Fibroblast of lung (primary cell): ENCODE measurements around the gene PRDM16. TPM values are rescaled to one million over a fixed set of nuclear protein-coding genes. Genes with fewer than 3 reads are reported as not detected.

Experiments used
- DNase-seq, 2 donors: peaks; one replicate each; pipeline versions ENCODE4 v3.0.0 to v3.0.0-alpha.2; 2010; ENCODE audit warnings: low read depth in 2 of 2
- H2AFZ ChIP-seq: 2 replicates; pipeline ENCODE4 v1.5.1; 2012; ENCODE audit warnings: low read length, control low read depth, inconsistent platforms
- H3K27ac ChIP-seq: 2 replicates; pipeline ENCODE4 v1.5.1; 2011; ENCODE audit warnings: low read length, control low read depth; ENCODE audit not compliant: insufficient read depth
- H3K27me3 ChIP-seq: 2 replicates; pipeline ENCODE4 v1.5.1; 2011; ENCODE audit warnings: mild to moderate bottlenecking, low read length; ENCODE audit not compliant: control insufficient read depth, insufficient read depth
- H3K36me3 ChIP-seq: 2 replicates; pipeline ENCODE4 v1.5.1; 2011; ENCODE audit warnings: low read length; ENCODE audit not compliant: control insufficient read depth, insufficient read depth
- H3K4me1 ChIP-seq: 2 replicates; pipeline ENCODE4 v1.5.1; 2011; ENCODE audit warnings: low read length; ENCODE audit not compliant: control insufficient read depth, insufficient read depth; ENCODE audit errors: extremely low read depth
- H3K4me2 ChIP-seq: 2 replicates; pipeline ENCODE4 v1.5.1; 2011; ENCODE audit warnings: low read length, control low read depth; ENCODE audit not compliant: insufficient read depth; ENCODE audit errors: extremely low read depth
- H3K4me3 ChIP-seq, 4 experiments: fragments of 200-600 bp in 1 of 4; sonication (generic) in 1 of 4; replicated peaks in 1 of 4; 2 replicates each; pipeline ENCODE4 v1.5.1; 2011 to 2016; ENCODE audit warnings: low read length in 4 of 4, low read depth in 3 of 4, mild to moderate bottlenecking in 3 of 4, control low read depth in 2 of 4, inconsistent platforms in 1 of 4, mixed read lengths in 1 of 4; ENCODE audit not compliant: insufficient read depth in 1 of 4; ENCODE audit errors: control extremely low read depth in 1 of 4
- H3K79me2 ChIP-seq: 2 replicates; pipeline ENCODE4 v1.5.1; 2012; ENCODE audit warnings: mild to moderate bottlenecking, low read length, inconsistent platforms; ENCODE audit not compliant: control insufficient read depth, insufficient read depth
- H3K9ac ChIP-seq: 2 replicates; pipeline ENCODE4 v1.5.1; 2011; ENCODE audit warnings: mild to moderate bottlenecking, low read length, control low read depth; ENCODE audit not compliant: insufficient read depth
- H3K9me3 ChIP-seq: 2 replicates; pipeline ENCODE4 v1.5.1; 2012; ENCODE audit warnings: low read depth, low read length; ENCODE audit not compliant: control insufficient read depth, insufficient read depth
- H4K20me1 ChIP-seq: 2 replicates; pipeline ENCODE4 v1.5.1; 2011; ENCODE audit warnings: low read length; ENCODE audit not compliant: control insufficient read depth, insufficient read depth; ENCODE audit errors: extremely low read depth
- EZH2 ChIP-seq: IDR thresholded peaks from 2 replicates; pipeline ENCODE4 v1.5.1; 2012; ENCODE audit warnings: low read length, control low read depth, mild to moderate bottlenecking; ENCODE audit errors: missing control alignments
- polyA plus RNA-seq, 2 donors: library from polyadenylated mRNA; depleted of rRNA in 1 of 2; stranded (reverse) in 1 of 2; unstranded in 1 of 2; fragments of >200 nt; gene quantifications; 2 replicates each; pipeline ENCODE4 v1.2.1, GENCODE V29; 2011 to 2012; ENCODE audit warnings: missing spikeins in 1 of 2
- total RNA-seq: library from RNA; depleted of rRNA; stranded (reverse); fragments of >200 nt; gene quantifications from 2 replicates; pipeline ENCODE4 v1.2.1, GENCODE V29; 2014
- TF ChIP-seq, protein P1 (sequence below), 2 donors: IDR thresholded peaks in 1 of 2; conservative IDR thresholded peaks in 1 of 2; 1 replicate in 1 of 2; 2 replicates in 1 of 2; pipeline ENCODE4 v1.5.1; 2011 to 2012; ENCODE audit warnings: low read length in 2 of 2, control low read depth in 1 of 2, inconsistent platforms in 1 of 2, low read depth in 1 of 2, mild to moderate bottlenecking in 1 of 2

PRDM16 gene
- total and polyA plus RNA-seq, 2 donors (not counting 1 experiment from before 2014, with no cell fraction given) = 0.30 to 1.8 TPM

DNA sequence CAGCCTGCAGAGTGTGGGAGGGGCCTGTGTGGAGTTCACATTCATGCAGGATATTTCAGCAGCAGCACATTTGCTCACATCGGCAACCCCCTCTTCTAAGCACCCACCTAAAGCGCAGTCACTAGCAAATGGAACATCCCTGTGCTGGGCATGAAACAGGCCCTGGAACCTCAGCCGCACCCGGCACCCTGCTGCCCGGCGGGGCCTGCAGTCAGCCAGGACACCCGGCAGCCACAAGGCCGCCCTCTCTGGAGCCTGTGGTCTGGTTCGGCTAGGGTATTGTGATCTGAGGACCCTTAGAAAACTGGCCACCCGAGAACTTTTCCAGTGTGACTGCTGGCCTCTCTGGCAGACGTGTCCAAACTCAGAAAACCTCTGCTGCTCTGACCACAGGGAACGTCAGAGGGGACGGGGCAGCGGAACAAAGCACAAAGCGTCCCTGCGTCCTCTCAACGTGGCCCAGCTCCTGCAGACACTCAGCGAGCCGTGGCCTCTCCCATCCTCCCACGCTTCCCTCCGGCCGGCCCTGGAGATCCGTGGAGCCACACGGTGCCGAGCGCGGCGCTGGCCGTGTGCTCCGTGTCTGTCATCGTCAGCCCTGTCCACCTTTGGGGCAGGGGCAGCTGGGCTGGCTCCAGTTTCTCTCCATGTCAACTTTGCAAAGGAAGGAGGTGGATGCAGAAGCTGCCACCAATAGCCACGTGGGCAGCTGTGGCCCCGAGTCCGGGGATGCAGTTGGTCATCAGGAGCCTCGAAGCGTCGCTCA, 209.6 kb downstream of the PRDM16 start:
- Histone ChIP-seq H3K79me2 (no peaks in the 10 kb centered on the region), H3K4me3 (no peak overlapping the region), H3K36me3 (no peaks in the 10 kb centered on the region), H3K4me1 (no peaks in the 10 kb centered on the region), H3K27ac (no peak overlapping the region), H3K9me3 (no peaks in the 10 kb centered on the region), H3K4me2 (no peak overlapping the region), H3K9ac (no peak overlapping the region), H2AFZ (no peak overlapping the region), H3K27me3 (no peaks in the 10 kb centered on the region), H4K20me1 (no peaks in the 10 kb centered on the region)
- no peak for DNase-seq
- TF ChIP-seq, protein P1, sequence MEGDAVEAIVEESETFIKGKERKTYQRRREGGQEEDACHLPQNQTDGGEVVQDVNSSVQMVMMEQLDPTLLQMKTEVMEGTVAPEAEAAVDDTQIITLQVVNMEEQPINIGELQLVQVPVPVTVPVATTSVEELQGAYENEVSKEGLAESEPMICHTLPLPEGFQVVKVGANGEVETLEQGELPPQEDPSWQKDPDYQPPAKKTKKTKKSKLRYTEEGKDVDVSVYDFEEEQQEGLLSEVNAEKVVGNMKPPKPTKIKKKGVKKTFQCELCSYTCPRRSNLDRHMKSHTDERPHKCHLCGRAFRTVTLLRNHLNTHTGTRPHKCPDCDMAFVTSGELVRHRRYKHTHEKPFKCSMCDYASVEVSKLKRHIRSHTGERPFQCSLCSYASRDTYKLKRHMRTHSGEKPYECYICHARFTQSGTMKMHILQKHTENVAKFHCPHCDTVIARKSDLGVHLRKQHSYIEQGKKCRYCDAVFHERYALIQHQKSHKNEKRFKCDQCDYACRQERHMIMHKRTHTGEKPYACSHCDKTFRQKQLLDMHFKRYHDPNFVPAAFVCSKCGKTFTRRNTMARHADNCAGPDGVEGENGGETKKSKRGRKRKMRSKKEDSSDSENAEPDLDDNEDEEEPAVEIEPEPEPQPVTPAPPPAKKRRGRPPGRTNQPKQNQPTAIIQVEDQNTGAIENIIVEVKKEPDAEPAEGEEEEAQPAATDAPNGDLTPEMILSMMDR (conservative IDR thresholded peaks at IDR 0.05 in 1 of 2, IDR thresholded peaks at IDR 0.05 in 1 of 2; ENCODE audit: low read depth in 1 of 2, low read length in 2 of 2) = no peak
- TF ChIP-seq EZH2 = no peak

GRCh38 chr1:3279182-3279470, 210.1 kb downstream of the PRDM16 start:
- TF ChIP-seq, protein P1 (conservative IDR thresholded peaks at IDR 0.05 in 1 of 2, IDR thresholded peaks at IDR 0.05 in 1 of 2; ENCODE audit: low read depth in 1 of 2, low read length in 2 of 2) = no peak
- TF ChIP-seq EZH2 = no peak
- H3K27ac ChIP-seq = no peak overlapping the region
- no peaks in the 10 kb centered on the region for H3K36me3 ChIP-seq
- no peaks in the 10 kb centered on the region for H4K20me1 ChIP-seq
- H3K4me2 ChIP-seq = no peak overlapping the region
- H3K9me3 ChIP-seq = no peaks in the 10 kb centered on the region
- H3K27me3 ChIP-seq = no peaks in the 10 kb centered on the region
- no peak for DNase-seq
- H2AFZ ChIP-seq = no peak overlapping the region
- H3K4me1 ChIP-seq = no peaks in the 10 kb centered on the region
- no peak overlapping the region for H3K4me3 ChIP-seq
- no peaks in the 10 kb centered on the region for H3K79me2 ChIP-seq
- no peak overlapping the region for H3K9ac ChIP-seq

GRCh38 chr1:3281735-3282134, 212.7 kb downstream of the PRDM16 start:
- Histone ChIP-seq H3K79me2 (no peaks in the 10 kb centered on the region), H3K9ac (no peak overlapping the region), H3K4me3 (no peak overlapping the region), H3K9me3 (no peaks in the 10 kb centered on the region), H3K27ac (no peak overlapping the region), H2AFZ (no peak overlapping the region), H4K20me1 (no peaks in the 10 kb centered on the region), H3K36me3 (no peaks in the 10 kb centered on the region), H3K4me2 (no peak overlapping the region), H3K27me3 (no peaks in the 10 kb centered on the region), H3K4me1 (no peaks in the 10 kb centered on the region)
- DNase-seq = no peak
- TF ChIP-seq EZH2 = no peak
- TF ChIP-seq, protein P1 (conservative IDR thresholded peaks at IDR 0.05 in 1 of 2, IDR thresholded peaks at IDR 0.05 in 1 of 2; ENCODE audit: low read depth in 1 of 2, low read length in 2 of 2) = no peak
